Measurements from ENCODE around the gene CYP2A7. TPM values are rescaled to one million over a fixed set of nuclear protein-coding genes. Genes with fewer than 3 reads are reported as not detected.
"Not testable (repeated sequence)": the region's sequence is repeated elsewhere in the genome, so short reads cannot be mapped to it uniquely, and the experiment has no call there.

CYP2A7 gene
- polyA plus RNA-seq, 3 donors, result not detected

GRCh38 chr19:40836754-40837429 lies 45.1 kb downstream of the CYP2A7 start:
- Histone ChIP-seq H3K4me3 (replicated peaks in 1 of 3; ENCODE audit: low read depth in 2 of 3, low read length in 3 of 3) (no peak overlapping the region), H3K27ac (ENCODE audit: low read depth in 1 of 2, low read length in 2 of 2) (no peak overlapping the region), H3K9ac (ENCODE audit: insufficient read depth, low read length, poor library complexity, severe bottlenecking) (no peak overlapping the region), H3K4me1 (ENCODE audit: control insufficient read depth in 1 of 2, insufficient read depth in 2 of 2, low read length in 2 of 2) (peaks cover 10 to 17% of the 10 kb centered on the region in 2 donors), H2AFZ (ENCODE audit: insufficient read depth, low read depth, low read length, poor library complexity, severe bottlenecking) (no peak overlapping the region), H3K9me3 (replicated peaks in 1 of 2; ENCODE audit: control insufficient read depth in 1 of 2, insufficient read depth in 1 of 2, low read length in 2 of 2) (no peaks in the 10 kb centered on the region), H4K20me1 (ENCODE audit: insufficient read depth, low read length) (no peaks in the 10 kb centered on the region), H3K4me2 (replicated peaks; ENCODE audit: extremely low read depth, low read length, poor library complexity, severe bottlenecking) (no peak overlapping the region), H3K79me2 (ENCODE audit: insufficient read depth, low read length) (no peaks in the 10 kb centered on the region), H3K27me3 (ENCODE audit: control insufficient read depth in 2 of 2, insufficient read depth in 2 of 2, low read length in 2 of 2) (no peaks in the 10 kb centered on the region), H3K36me3 (replicated peaks in 1 of 2; ENCODE audit: control insufficient read depth in 1 of 2, insufficient read depth in 2 of 2, low read length in 2 of 2) (no peaks in the 10 kb centered on the region)
- peaks cover 0 to 2% (median 0%) of the 10 kb centered on the region in 3 donors for H3K27me3 Mint-ChIP-seq (ENCODE audit: low read depth in 3 of 3)
- no peak overlapping the region for H3K4me3 Mint-ChIP-seq
- H3K36me3 Mint-ChIP-seq, result no peaks in the 10 kb centered on the region
- 100% methylated on average over 1 of the region's 6 CpGs for WGBS (ENCODE audit: insufficient coverage)
- no peaks in the 10 kb centered on the region for H3K9me3 Mint-ChIP-seq
- no peak for TF ChIP-seq CTCF (IDR thresholded peaks at IDR 0.05)
- intact Hi-C loops (cut with micrococcal nuclease), result no loop called here
- H3K4me1 Mint-ChIP-seq, result peaks cover 20% of the 10 kb centered on the region
- DNase-seq, result no peak
- H3K27ac Mint-ChIP-seq, result no peak overlapping the region

GRCh38 chr19:40833728-40834533 lies 48.1 kb downstream of the CYP2A7 start:
- no CpG with 5 or more reads among the region's 7 CpGs for WGBS (ENCODE audit: insufficient coverage)
- not testable (repeated sequence) for H3K27ac ChIP-seq (ENCODE audit: low read depth in 1 of 2, low read length in 2 of 2); DNase-seq

GRCh38 chr19:40832431-40832790 lies 49.6 kb downstream of the CYP2A7 start:
- H3K27me3 Mint-ChIP-seq (ENCODE audit: low read depth in 3 of 3); H3K4me3 Mint-ChIP-seq; H3K9me3 Mint-ChIP-seq; intact Hi-C loops (cut with micrococcal nuclease); H3K4me3 ChIP-seq (replicated peaks in 1 of 3; ENCODE audit: low read depth in 2 of 3, low read length in 3 of 3); DNase-seq; H3K36me3 ChIP-seq (replicated peaks in 1 of 2; ENCODE audit: control insufficient read depth in 1 of 2, insufficient read depth in 2 of 2, low read length in 2 of 2); H3K9me3 ChIP-seq (replicated peaks in 1 of 2; ENCODE audit: control insufficient read depth in 1 of 2, insufficient read depth in 1 of 2, low read length in 2 of 2); H3K4me2 ChIP-seq (replicated peaks; ENCODE audit: extremely low read depth, low read length, poor library complexity, severe bottlenecking); H3K79me2 ChIP-seq (ENCODE audit: insufficient read depth, low read length); H3K36me3 Mint-ChIP-seq; H4K20me1 ChIP-seq (ENCODE audit: insufficient read depth, low read length); H3K9ac ChIP-seq (ENCODE audit: insufficient read depth, low read length, poor library complexity, severe bottlenecking); H3K27me3 ChIP-seq (ENCODE audit: control insufficient read depth in 2 of 2, insufficient read depth in 2 of 2, low read length in 2 of 2); H2AFZ ChIP-seq (ENCODE audit: insufficient read depth, low read depth, low read length, poor library complexity, severe bottlenecking): not testable (repeated sequence)
- H3K27ac ChIP-seq (ENCODE audit: low read depth in 1 of 2, low read length in 2 of 2), result peak overlapping the region in 1 of 2 donors; percentile 0
- Mint-ChIP-seq H3K27ac (peak overlapping the region in 1 of 7 donors; percentile 54), H3K4me1 (peaks cover 27% of the 10 kb centered on the region)
- H3K4me1 ChIP-seq (ENCODE audit: control insufficient read depth in 1 of 2, insufficient read depth in 2 of 2, low read length in 2 of 2), result peaks cover 15 to 24% of the 10 kb centered on the region in 2 donors
- no CpG with 5 or more reads among the region's 4 CpGs for WGBS (ENCODE audit: insufficient coverage)

More at GRCh38 chr19:40833728-40834533, 48.1 kb downstream of the CYP2A7 start:
- H2AFZ ChIP-seq (ENCODE audit: insufficient read depth, low read depth, low read length, poor library complexity, severe bottlenecking); H3K36me3 Mint-ChIP-seq; H3K9me3 Mint-ChIP-seq; H3K27me3 ChIP-seq (ENCODE audit: control insufficient read depth in 2 of 2, insufficient read depth in 2 of 2, low read length in 2 of 2); H3K9ac ChIP-seq (ENCODE audit: insufficient read depth, low read length, poor library complexity, severe bottlenecking); H3K36me3 ChIP-seq (replicated peaks in 1 of 2; ENCODE audit: control insufficient read depth in 1 of 2, insufficient read depth in 2 of 2, low read length in 2 of 2); H3K4me2 ChIP-seq (replicated peaks; ENCODE audit: extremely low read depth, low read length, poor library complexity, severe bottlenecking); intact Hi-C loops (cut with micrococcal nuclease); H3K79me2 ChIP-seq (ENCODE audit: insufficient read depth, low read length); H3K9me3 ChIP-seq (replicated peaks in 1 of 2; ENCODE audit: control insufficient read depth in 1 of 2, insufficient read depth in 1 of 2, low read length in 2 of 2); H3K27me3 Mint-ChIP-seq (ENCODE audit: low read depth in 3 of 3); H3K4me3 Mint-ChIP-seq; H4K20me1 ChIP-seq (ENCODE audit: insufficient read depth, low read length); H3K4me3 ChIP-seq (replicated peaks in 1 of 3; ENCODE audit: low read depth in 2 of 3, low read length in 3 of 3): not testable (repeated sequence)
- H3K27ac Mint-ChIP-seq, result peak overlapping the region in 1 of 7 donors; percentile 23
- H3K4me1 Mint-ChIP-seq, result peaks cover 27% of the 10 kb centered on the region
- H3K4me1 ChIP-seq (ENCODE audit: control insufficient read depth in 1 of 2, insufficient read depth in 2 of 2, low read length in 2 of 2), result peaks cover 15 to 24% of the 10 kb centered on the region in 2 donors

All from CD14-positive monocyte (primary cell).